H9 (cell line): ENCODE measurements around the gene P2RX6. TPM values are rescaled to one million over a fixed set of nuclear protein-coding genes. Genes with fewer than 3 reads are reported as not detected.
A peak's percentile ranks its signal among the peaks of the same experiment; 100 is the strongest.

Experiments used
- DNase-seq: peaks from one replicate; pipeline ENCODE4 v3.0.0-alpha.2; 2017
- H2AFZ ChIP-seq: one replicate; pipeline ENCODE4 v1.6.1; 2013; ENCODE audit warnings: mild to moderate bottlenecking, low read length, control low read depth, moderate library complexity
- H2AK5ac ChIP-seq: 2 replicates; pipeline ENCODE4 v1.6.1; 2013; ENCODE audit warnings: low read length, control low read depth, mixed read lengths; ENCODE audit not compliant: insufficient read length
- H2BK120ac ChIP-seq: one replicate; pipeline ENCODE4 v1.6.1; 2013; ENCODE audit warnings: low read depth, mild to moderate bottlenecking, low read length, control low read depth, inconsistent platforms; ENCODE audit not compliant: poor library complexity, severe bottlenecking
- H2BK12ac ChIP-seq: 2 replicates; pipeline ENCODE4 v1.6.1; 2013; ENCODE audit warnings: low read length, control low read depth, mixed read lengths, low read depth; ENCODE audit not compliant: insufficient read length
- H2BK15ac ChIP-seq: 2 replicates; pipeline ENCODE4 v1.6.1; 2013; ENCODE audit warnings: low read depth, low read length, control low read depth
- H2BK20ac ChIP-seq: one replicate; pipeline ENCODE4 v1.6.1; 2013; ENCODE audit warnings: low read depth, mild to moderate bottlenecking, low read length, control low read depth, inconsistent platforms; ENCODE audit not compliant: poor library complexity, severe bottlenecking
- H2BK5ac ChIP-seq: 2 replicates; pipeline ENCODE4 v1.6.1; 2013; ENCODE audit warnings: low read length, control low read depth, mixed read lengths; ENCODE audit not compliant: insufficient read length
- H3K14ac ChIP-seq: 2 replicates; pipeline ENCODE4 v1.6.1; 2013; ENCODE audit warnings: low read length, control low read depth; ENCODE audit not compliant: insufficient read depth
- H3K18ac ChIP-seq: 2 replicates; pipeline ENCODE4 v1.6.1; 2013; ENCODE audit warnings: low read depth, mild to moderate bottlenecking, mixed read lengths, low read length, control low read depth; ENCODE audit not compliant: insufficient read length
- H3K23ac ChIP-seq: 2 replicates; pipeline ENCODE4 v1.6.1; 2013; ENCODE audit warnings: low read length, control low read depth, mixed read lengths, low read depth; ENCODE audit not compliant: insufficient read length
- H3K23me2 ChIP-seq: 2 replicates; pipeline ENCODE4 v1.6.1; 2013; ENCODE audit warnings: low read depth, mild to moderate bottlenecking, mixed read lengths, low read length, control low read depth; ENCODE audit not compliant: insufficient read length, poor library complexity, severe bottlenecking
- H3K27ac ChIP-seq: 2 replicates; pipeline ENCODE4 v1.5.1; 2013; ENCODE audit warnings: low read length, control low read depth, mixed read lengths, low read depth; ENCODE audit not compliant: insufficient read length
- H3K27me3 ChIP-seq: 2 replicates; pipeline ENCODE4 v1.6.1; 2013; ENCODE audit warnings: low read length, control low read depth, inconsistent platforms; ENCODE audit not compliant: insufficient read depth
- H3K4ac ChIP-seq: 2 replicates; pipeline ENCODE4 v1.6.1; 2013; ENCODE audit warnings: low read depth, mild to moderate bottlenecking, control low read depth, inconsistent platforms, low read length, moderate library complexity
- H3K4me1 ChIP-seq: 2 replicates; pipeline ENCODE4 v1.6.1; 2013; ENCODE audit warnings: low read length, control low read depth, inconsistent platforms; ENCODE audit not compliant: insufficient read depth
- H3K4me2 ChIP-seq: 2 replicates; pipeline ENCODE4 v1.6.1; 2013; ENCODE audit warnings: low read length, control low read depth, mixed read lengths; ENCODE audit not compliant: insufficient read length, insufficient read depth
- H3K56ac ChIP-seq: 2 replicates; pipeline ENCODE4 v1.6.1; 2013; ENCODE audit warnings: low read depth, mild to moderate bottlenecking, mixed read lengths, low read length, control low read depth; ENCODE audit not compliant: insufficient read length
- H3K79me1 ChIP-seq: 2 replicates; pipeline ENCODE4 v1.6.1; 2013; ENCODE audit warnings: low read depth, mild to moderate bottlenecking, moderate library complexity, low read length, control low read depth, inconsistent platforms; ENCODE audit not compliant: insufficient read depth, poor library complexity, severe bottlenecking
- H3K79me2 ChIP-seq: 2 replicates; pipeline ENCODE4 v1.6.1; 2013; ENCODE audit warnings: low read length, control low read depth, inconsistent platforms; ENCODE audit not compliant: insufficient read depth
- H3K9ac ChIP-seq: 2 replicates; pipeline ENCODE4 v1.6.1; 2013; ENCODE audit warnings: low read length, control low read depth, mixed read lengths; ENCODE audit not compliant: insufficient read length; ENCODE audit errors: extremely low read depth
- H3K9me3 ChIP-seq: one replicate; pipeline ENCODE4 v1.6.1; 2013; ENCODE audit warnings: low read depth, low read length, inconsistent platforms; ENCODE audit not compliant: control insufficient read depth
- H3T11ph ChIP-seq: one replicate; pipeline ENCODE4 v1.6.1; 2013; ENCODE audit warnings: mild to moderate bottlenecking, low read length, control low read depth, inconsistent platforms
- H4K20me1 ChIP-seq: one replicate; pipeline ENCODE4 v1.6.1; 2013; ENCODE audit not compliant: control insufficient read depth, insufficient read length, insufficient read depth
- H4K5ac ChIP-seq: 2 replicates; pipeline ENCODE4 v1.6.1; 2013; ENCODE audit warnings: low read depth, mild to moderate bottlenecking, mixed read lengths, low read length, control low read depth; ENCODE audit not compliant: insufficient read length
- H4K8ac ChIP-seq: replicated peaks from 2 replicates; pipeline ENCODE4 v1.6.1; 2013; ENCODE audit warnings: low read length, control low read depth, mixed read lengths, low read depth; ENCODE audit not compliant: insufficient read length
- H4K91ac ChIP-seq: 2 replicates; pipeline ENCODE4 v1.6.1; 2013; ENCODE audit warnings: low read depth, mild to moderate bottlenecking, moderate library complexity, mixed read lengths, low read length, control low read depth; ENCODE audit not compliant: insufficient read length
- H3K27ac Mint-ChIP-seq, 3 experiments: 2 replicates in 2 of 3; 3 replicates in 1 of 3; pipeline ENCODE4 v1.8.0; 2020 to 2021; ENCODE audit warnings: mixed read lengths in 3 of 3, mild to moderate bottlenecking in 1 of 3, moderate library complexity in 1 of 3
- H3K27me3 Mint-ChIP-seq: 2 replicates; pipeline ENCODE4 v1.8.0; 2021; ENCODE audit warnings: low read depth, mild to moderate bottlenecking, moderate library complexity, mixed read lengths
- H3K36me3 Mint-ChIP-seq, 3 experiments: 2 replicates in 2 of 3; 3 replicates in 1 of 3; pipeline ENCODE4 v1.8.0; 2020 to 2021; ENCODE audit warnings: low read depth in 3 of 3, mixed read lengths in 3 of 3; ENCODE audit not compliant: insufficient read depth in 1 of 3
- H3K4me1 Mint-ChIP-seq, 2 experiments: 2 replicates each; pipeline ENCODE4 v1.8.0; 2020; ENCODE audit warnings: mixed read lengths in 2 of 2
- H3K4me3 Mint-ChIP-seq, 2 experiments: 2 replicates in 1 of 2; 3 replicates in 1 of 2; pipeline ENCODE4 v1.8.0; 2020 to 2021; ENCODE audit warnings: mild to moderate bottlenecking in 2 of 2, mixed read lengths in 2 of 2, moderate library complexity in 1 of 2
- H3K9me3 Mint-ChIP-seq, 2 experiments: 2 replicates in 1 of 2; 3 replicates in 1 of 2; pipeline ENCODE4 v1.8.0; 2020; ENCODE audit warnings: mild to moderate bottlenecking in 2 of 2, mixed read lengths in 2 of 2, moderate library complexity in 1 of 2
- WGBS: extraction: QIAGEN DNeasy Blood & Tissue Kit; methylation state at CpG from one replicate; pipeline ENCODE4 v1.1.7; 2013; ENCODE audit warnings: missing lambda C conversion rate, low lambda C conversion rate, mixed read lengths; ENCODE audit not compliant: insufficient read length; ENCODE audit errors: extremely low coverage; 5-methylcytosine and 5-hydroxymethylcytosine counted together
- total RNA-seq: library from RNA; stranded (reverse); gene quantifications from 2 replicates; pipeline ENCODE4 v1.2.1, GENCODE V29; 2021
- TF ChIP-seq, protein P1 (sequence below): fragments of 200-600 bp; sonication (generic); conservative IDR thresholded peaks from 3 replicates; pipeline ENCODE4 v1.8.0; 2021; ENCODE audit warnings: antibody characterized with exemption, mild to moderate bottlenecking

P2RX6 gene
- total RNA-seq, 1 experiment from 2014 or later, result not detected

DNA sequence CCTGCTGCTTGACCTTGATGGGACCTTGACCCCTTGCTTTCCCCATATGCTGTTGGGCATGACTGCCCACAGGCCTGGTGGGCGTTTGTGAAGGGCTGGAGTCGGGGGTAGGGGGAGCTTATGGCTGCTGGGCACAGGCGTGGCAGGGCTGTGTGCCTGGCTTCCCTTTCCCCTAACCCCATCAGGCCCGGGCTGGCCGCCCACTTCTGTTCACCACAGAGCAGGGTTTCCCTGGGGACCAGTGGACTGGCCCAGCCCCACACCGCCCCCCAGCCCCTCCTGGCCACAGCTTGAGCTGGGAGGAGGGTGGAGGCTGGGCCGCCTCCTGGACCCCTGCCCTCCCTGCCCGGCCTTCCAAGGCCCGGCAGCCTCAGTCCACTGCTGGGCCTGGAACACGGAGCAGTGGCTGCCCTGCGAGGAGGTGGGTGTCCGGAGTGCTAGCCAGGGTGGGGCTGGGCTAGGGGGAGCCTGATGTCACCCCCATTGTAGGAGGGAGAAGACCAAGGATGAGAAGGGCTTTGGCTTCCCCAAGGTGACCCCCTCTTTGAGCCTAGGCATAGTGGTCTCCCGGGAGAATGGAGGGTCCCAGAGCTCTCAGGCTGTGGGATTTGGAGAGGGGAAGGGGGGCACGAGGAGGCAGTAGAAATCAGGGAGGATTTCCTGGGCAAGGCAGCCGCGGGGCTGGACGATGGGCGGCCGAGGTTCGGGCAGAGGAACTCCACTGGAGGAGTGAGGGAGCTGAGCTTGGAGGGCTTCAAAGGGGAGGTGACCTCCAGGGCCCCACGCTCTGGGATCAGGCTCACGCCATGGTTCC, 47.9 kb upstream of the P2RX6 start, which contains the start of gene AIFM3:
AIFM3 (plus strand) TSS at position 373 of the 814 bp plus-strand sequence. CDS start 690 bp downstream, outside the sequence.
- peaks cover 23 to 36% of the 10 kb centered on the region in 2 experiments for H3K4me1 Mint-ChIP-seq
- Histone ChIP-seq H3K27me3 (peaks cover 31% of the 10 kb centered on the region; the same call in 1 of the 2 replicates), H3K4me2 (no peak within 1 kb of the TSS)

More for the DNA sequence above, 47.9 kb upstream of the P2RX6 start, which contains the start of gene AIFM3:
- Histone ChIP-seq H3K23me2 (no peaks in the 10 kb centered on the region), H4K91ac (no peak within 1 kb of the TSS), H3K23ac (no peak within 1 kb of the TSS), H2BK20ac (no peak within 1 kb of the TSS), H3K27ac (no peak within 1 kb of the TSS), H2BK15ac (no peak within 1 kb of the TSS), H2AFZ (no peak within 1 kb of the TSS), H4K5ac (no peak within 1 kb of the TSS), H3K79me1 (no peaks in the 10 kb centered on the region), H3K14ac (no peak within 1 kb of the TSS), H3K56ac (no peak within 1 kb of the TSS), H2BK120ac (no peak within 1 kb of the TSS), H3K4ac (no peak within 1 kb of the TSS), H2BK12ac (no peak within 1 kb of the TSS), H4K20me1 (no peaks in the 10 kb centered on the region), H3K18ac (no peak within 1 kb of the TSS), H3T11ph (no peak within 1 kb of the TSS), H3K9me3 (no peaks in the 10 kb centered on the region), H2BK5ac (no peak within 1 kb of the TSS), H4K8ac (no peak within 1 kb of the TSS), H3K9ac (no peak within 1 kb of the TSS), H3K79me2 (no peaks in the 10 kb centered on the region), H2AK5ac (no peak within 1 kb of the TSS), H3K4me1 (no peaks in the 10 kb centered on the region; the same call in 1 of the 2 replicates)
- Mint-ChIP-seq H3K9me3 (no peaks in the 10 kb centered on the region; a peak in 1 of 5 replicates), H3K27ac (no peak within 1 kb of the TSS), H3K36me3 (no peaks in the 10 kb centered on the region; a peak in 1 of 7 replicates), H3K4me3 (peak within 1 kb of the TSS in 1 of 2 experiments; percentile 56; a peak in 3 of 5 replicates), H3K27me3 (peaks cover 93% of the 10 kb centered on the region)
- WGBS, result no CpG with 5 or more reads among the region's 22 CpGs
- TF ChIP-seq, protein P1, sequence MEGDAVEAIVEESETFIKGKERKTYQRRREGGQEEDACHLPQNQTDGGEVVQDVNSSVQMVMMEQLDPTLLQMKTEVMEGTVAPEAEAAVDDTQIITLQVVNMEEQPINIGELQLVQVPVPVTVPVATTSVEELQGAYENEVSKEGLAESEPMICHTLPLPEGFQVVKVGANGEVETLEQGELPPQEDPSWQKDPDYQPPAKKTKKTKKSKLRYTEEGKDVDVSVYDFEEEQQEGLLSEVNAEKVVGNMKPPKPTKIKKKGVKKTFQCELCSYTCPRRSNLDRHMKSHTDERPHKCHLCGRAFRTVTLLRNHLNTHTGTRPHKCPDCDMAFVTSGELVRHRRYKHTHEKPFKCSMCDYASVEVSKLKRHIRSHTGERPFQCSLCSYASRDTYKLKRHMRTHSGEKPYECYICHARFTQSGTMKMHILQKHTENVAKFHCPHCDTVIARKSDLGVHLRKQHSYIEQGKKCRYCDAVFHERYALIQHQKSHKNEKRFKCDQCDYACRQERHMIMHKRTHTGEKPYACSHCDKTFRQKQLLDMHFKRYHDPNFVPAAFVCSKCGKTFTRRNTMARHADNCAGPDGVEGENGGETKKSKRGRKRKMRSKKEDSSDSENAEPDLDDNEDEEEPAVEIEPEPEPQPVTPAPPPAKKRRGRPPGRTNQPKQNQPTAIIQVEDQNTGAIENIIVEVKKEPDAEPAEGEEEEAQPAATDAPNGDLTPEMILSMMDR, result no peak
- no peak for DNase-seq
